HepG2 (cell line): Measurements from ENCODE around the gene DENND5A. TPM values are rescaled to one million over a fixed set of nuclear protein-coding genes. Genes with fewer than 3 reads are reported as not detected.
A peak's percentile ranks its signal among the peaks of the same experiment; 100 is the strongest.

Experiments used
- BHLHE40 ChIP-seq: IDR thresholded peaks from 2 replicates; pipeline ENCODE4 v1.6.1; 2011; ENCODE audit warnings: low read length, improper control_type of control experiment
- CHD4 ChIP-seq: fragments of 200-600 bp; sonication (generic); IDR thresholded peaks from 2 replicates; pipeline ENCODE4 v1.7.0; 2017; ENCODE audit warnings: mild to moderate bottlenecking, low read length, borderline replicate concordance
- DR1 ChIP-seq: sonication (generic); formaldehyde crosslinking; IDR thresholded peaks from 2 replicates; pipeline ENCODE4 v1.8.0; 2021; ENCODE audit warnings: mild to moderate bottlenecking, missing genetic modification reagents, inconsistent platforms
- GLI4 ChIP-seq: sonication (generic); formaldehyde crosslinking; IDR thresholded peaks from 2 replicates; pipeline ENCODE4 v1.5.1; 2020; ENCODE audit warnings: missing genetic modification reagents, mild to moderate bottlenecking, moderate library complexity, borderline replicate concordance
- GZF1 ChIP-seq: sonication (generic); formaldehyde crosslinking; IDR thresholded peaks from 2 replicates; pipeline ENCODE4 v1.5.1; 2020; ENCODE audit warnings: mild to moderate bottlenecking, missing genetic modification reagents
- MBD4 ChIP-seq: IDR thresholded peaks from 2 replicates; pipeline ENCODE4 v1.6.1; 2012; ENCODE audit warnings: low read length, inconsistent platforms, borderline replicate concordance
- MTERF4 ChIP-seq: sonication (generic); formaldehyde crosslinking; IDR thresholded peaks from 2 replicates; pipeline ENCODE4 v1.8.0; 2023; ENCODE audit warnings: mild to moderate bottlenecking, missing genetic modification reagents
- MXI1 ChIP-seq: IDR thresholded peaks from 3 replicates; pipeline ENCODE4 v1.6.1; 2012; ENCODE audit warnings: low read depth, low read length, inconsistent platforms, borderline replicate concordance
- SP2 ChIP-seq: sonication (generic); formaldehyde crosslinking; IDR thresholded peaks from 2 replicates; pipeline ENCODE4 v1.5.1; 2020; ENCODE audit warnings: mild to moderate bottlenecking, missing genetic modification reagents
- TFDP1 ChIP-seq: IDR thresholded peaks from 2 replicates; pipeline ENCODE4 v1.6.1; 2016; ENCODE audit warnings: missing compliant biosample characterization, missing genetic modification reagents, borderline replicate concordance
- ZBTB26 ChIP-seq: IDR thresholded peaks from 2 replicates; pipeline ENCODE4 v1.6.1; 2016; ENCODE audit warnings: missing compliant biosample characterization, missing genetic modification reagents, borderline replicate concordance
- ZFX ChIP-seq: sonication (generic); formaldehyde crosslinking; IDR thresholded peaks from 2 replicates; pipeline ENCODE4 v1.4.0; 2020; ENCODE audit warnings: mild to moderate bottlenecking, low read depth, missing genetic modification reagents, moderate library complexity
- ZNF121 ChIP-seq: sonication (generic); formaldehyde crosslinking; IDR thresholded peaks from 2 replicates; pipeline ENCODE4 v1.5.0; 2020; ENCODE audit warnings: mild to moderate bottlenecking, missing genetic modification reagents
- ZNF235 ChIP-seq: sonication (generic); formaldehyde crosslinking; IDR thresholded peaks from 2 replicates; pipeline ENCODE4 v1.8.1; 2023; ENCODE audit warnings: mild to moderate bottlenecking, missing genetic modification reagents, borderline replicate concordance
- ZNF24 ChIP-seq: fragments of 450-650 bp; IDR thresholded peaks from 2 replicates; pipeline ENCODE4 v1.6.1; 2017; ENCODE audit warnings: antibody characterized with exemption, mild to moderate bottlenecking
- ZNF367 ChIP-seq: sonication (generic); formaldehyde crosslinking; IDR thresholded peaks from 2 replicates; pipeline ENCODE4 v1.4.0; 2020; ENCODE audit warnings: missing genetic modification reagents, borderline replicate concordance
- ZNF549 ChIP-seq: sonication (generic); formaldehyde crosslinking; IDR thresholded peaks from 2 replicates; pipeline ENCODE4 v1.5.0; 2020; ENCODE audit warnings: missing genetic modification reagents
- ZNF678 ChIP-seq: sonication (generic); formaldehyde crosslinking; IDR thresholded peaks from 2 replicates; pipeline ENCODE4 v1.4.0; 2020; ENCODE audit warnings: mild to moderate bottlenecking, missing genetic modification reagents
- ZNF777 ChIP-seq: sonication (generic); formaldehyde crosslinking; IDR thresholded peaks from 2 replicates; pipeline ENCODE4 v1.4.0; 2020; ENCODE audit warnings: missing genetic modification reagents
- polyA plus RNA-seq, 8 experiments: library from polyadenylated mRNA; depleted of rRNA in 3 of 8; stranded (reverse) in 7 of 8; unstranded in 1 of 8; fragments of >200 nt; fragmentation: Illumina TruSeq in 4 of 8; extraction: Trizol in 4 of 8; gene quantifications; 2 replicates each; pipeline versions ENCODE4 v1.2.1 to v1.2.3, GENCODE V29; 2011 to 2016; ENCODE audit warnings: low read depth in 4 of 8, missing spikeins in 1 of 8, mixed read lengths in 1 of 8; ENCODE audit not compliant: insufficient read depth in 1 of 8
- total RNA-seq, 5 experiments: library from RNA; depleted of rRNA; stranded (reverse); fragments of >200 nt; fragmentation: Illumina TruSeq; extraction: Trizol; gene quantifications; 2 replicates each; pipeline ENCODE4 v1.2.3, GENCODE V29; 2016; ENCODE audit warnings: low read depth in 1 of 5
- TF ChIP-seq, protein P1 (sequence below): sonication (generic); formaldehyde crosslinking; IDR thresholded peaks from 2 replicates; pipeline ENCODE4; 2020; ENCODE audit warnings: missing genetic modification reagents, mild to moderate bottlenecking, borderline replicate concordance
- TF ChIP-seq, protein P2 (sequence below): sonication (generic); formaldehyde crosslinking; IDR thresholded peaks from 2 replicates; pipeline ENCODE4 v1.4.0; 2020; ENCODE audit warnings: missing genetic modification reagents
- TF ChIP-seq, protein P3 (sequence below): sonication (generic); formaldehyde crosslinking; IDR thresholded peaks from 2 replicates; pipeline ENCODE4 v1.4.0; 2020; ENCODE audit warnings: missing genetic modification reagents

DENND5A gene
- total and polyA plus RNA-seq, 2 of the 13 experiments (the other 11 are each of a cell fraction or from before 2014, with no cell fraction given), result 63.3 to 145 TPM

DNA sequence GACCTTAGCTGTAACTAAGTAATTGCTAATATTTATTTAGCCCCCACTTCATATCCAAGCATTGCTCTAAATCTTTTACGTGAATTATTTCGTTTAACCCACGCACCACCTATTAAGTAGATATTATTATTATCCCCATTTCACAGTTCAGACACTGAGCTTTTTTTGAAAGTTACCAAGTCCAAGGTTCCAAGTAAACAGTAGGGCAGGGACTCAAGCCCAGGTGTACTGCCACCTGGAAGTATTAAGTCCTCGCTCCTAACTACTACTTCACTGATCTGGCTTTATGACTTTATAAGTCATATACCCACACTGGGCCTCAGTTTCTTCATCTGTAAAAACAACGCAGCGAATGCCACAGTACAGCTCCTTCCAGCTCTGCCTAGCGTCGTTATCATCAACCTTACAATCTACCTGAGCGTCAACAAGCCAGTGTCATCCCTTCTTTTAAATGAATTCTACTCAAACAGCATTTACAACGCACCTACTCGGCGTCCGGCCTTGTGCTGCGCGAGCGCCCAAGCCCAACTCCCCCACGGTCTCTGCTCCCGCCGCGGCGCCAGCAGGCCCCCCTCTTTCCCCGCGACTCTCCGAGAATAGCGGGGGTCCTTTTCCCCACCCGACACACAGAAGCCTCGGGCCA lies 48.6 kb upstream of the DENND5A start (continued):
- TF ChIP-seq DR1 (no peak), ZNF777 (no peak; the same call in 1 of the 2 replicates), ZNF678 (CRISPR knock-in tag) (0 out of 2 replicates have a peak, but pooled peaks have one; percentile 14), ZNF24 (no peak), ZNF121 (CRISPR knock-in tag) (no peak), MBD4 (no peak), GLI4 (CRISPR knock-in tag) (no peak; the same call in 1 of the 2 replicates), GZF1 (CRISPR knock-in tag) (0 out of 2 replicates have a peak, but pooled peaks have one; percentile 5), ZBTB26 (CRISPR knock-in tag) (no peak), BHLHE40 (no peak), SP2 (CRISPR knock-in tag) (no peak), ZNF235 (CRISPR knock-in tag) (no peak), TFDP1 (CRISPR knock-in tag) (no peak), ZNF549 (CRISPR knock-in tag) (peak; percentile 91), CHD4 (0 out of 2 replicates have a peak, but pooled peaks have one; percentile 42), MXI1 (no peak), MTERF4 (CRISPR knock-in tag) (no peak), ZNF367 (CRISPR knock-in tag) (no peak), ZFX (peak; percentile 68)
- TF ChIP-seq, protein P1, sequence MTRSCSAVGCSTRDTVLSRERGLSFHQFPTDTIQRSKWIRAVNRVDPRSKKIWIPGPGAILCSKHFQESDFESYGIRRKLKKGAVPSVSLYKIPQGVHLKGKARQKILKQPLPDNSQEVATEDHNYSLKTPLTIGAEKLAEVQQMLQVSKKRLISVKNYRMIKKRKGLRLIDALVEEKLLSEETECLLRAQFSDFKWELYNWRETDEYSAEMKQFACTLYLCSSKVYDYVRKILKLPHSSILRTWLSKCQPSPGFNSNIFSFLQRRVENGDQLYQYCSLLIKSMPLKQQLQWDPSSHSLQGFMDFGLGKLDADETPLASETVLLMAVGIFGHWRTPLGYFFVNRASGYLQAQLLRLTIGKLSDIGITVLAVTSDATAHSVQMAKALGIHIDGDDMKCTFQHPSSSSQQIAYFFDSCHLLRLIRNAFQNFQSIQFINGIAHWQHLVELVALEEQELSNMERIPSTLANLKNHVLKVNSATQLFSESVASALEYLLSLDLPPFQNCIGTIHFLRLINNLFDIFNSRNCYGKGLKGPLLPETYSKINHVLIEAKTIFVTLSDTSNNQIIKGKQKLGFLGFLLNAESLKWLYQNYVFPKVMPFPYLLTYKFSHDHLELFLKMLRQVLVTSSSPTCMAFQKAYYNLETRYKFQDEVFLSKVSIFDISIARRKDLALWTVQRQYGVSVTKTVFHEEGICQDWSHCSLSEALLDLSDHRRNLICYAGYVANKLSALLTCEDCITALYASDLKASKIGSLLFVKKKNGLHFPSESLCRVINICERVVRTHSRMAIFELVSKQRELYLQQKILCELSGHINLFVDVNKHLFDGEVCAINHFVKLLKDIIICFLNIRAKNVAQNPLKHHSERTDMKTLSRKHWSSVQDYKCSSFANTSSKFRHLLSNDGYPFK, result no peak
- TF ChIP-seq, protein P2, sequence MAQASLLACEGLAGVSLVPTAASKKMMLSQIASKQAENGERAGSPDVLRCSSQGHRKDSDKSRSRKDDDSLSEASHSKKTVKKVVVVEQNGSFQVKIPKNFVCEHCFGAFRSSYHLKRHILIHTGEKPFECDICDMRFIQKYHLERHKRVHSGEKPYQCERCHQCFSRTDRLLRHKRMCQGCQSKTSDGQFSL (CRISPR knock-in tag), result no peak; the same call in 1 of the 2 replicates
- TF ChIP-seq, protein P3, sequence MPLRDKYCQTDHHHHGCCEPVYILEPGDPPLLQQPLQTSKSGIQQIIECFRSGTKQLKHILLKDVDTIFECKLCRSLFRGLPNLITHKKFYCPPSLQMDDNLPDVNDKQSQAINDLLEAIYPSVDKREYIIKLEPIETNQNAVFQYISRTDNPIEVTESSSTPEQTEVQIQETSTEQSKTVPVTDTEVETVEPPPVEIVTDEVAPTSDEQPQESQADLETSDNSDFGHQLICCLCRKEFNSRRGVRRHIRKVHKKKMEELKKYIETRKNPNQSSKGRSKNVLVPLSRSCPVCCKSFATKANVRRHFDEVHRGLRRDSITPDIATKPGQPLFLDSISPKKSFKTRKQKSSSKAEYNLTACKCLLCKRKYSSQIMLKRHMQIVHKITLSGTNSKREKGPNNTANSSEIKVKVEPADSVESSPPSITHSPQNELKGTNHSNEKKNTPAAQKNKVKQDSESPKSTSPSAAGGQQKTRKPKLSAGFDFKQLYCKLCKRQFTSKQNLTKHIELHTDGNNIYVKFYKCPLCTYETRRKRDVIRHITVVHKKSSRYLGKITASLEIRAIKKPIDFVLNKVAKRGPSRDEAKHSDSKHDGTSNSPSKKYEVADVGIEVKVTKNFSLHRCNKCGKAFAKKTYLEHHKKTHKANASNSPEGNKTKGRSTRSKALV (CRISPR knock-in tag), result 0 out of 2 replicates have a peak, but pooled peaks have one; percentile 29
